ENCODE measurements around the gene DNAJB9. TPM values are rescaled to one million over a fixed set of nuclear protein-coding genes. Genes with fewer than 3 reads are reported as not detected.
A peak's percentile ranks its signal among the peaks of the same experiment; 100 is the strongest.

Gene DNAJB9
- 8.2 and 33.1 TPM in 2 replicates for total RNA-seq (2011; cell fraction: chromatin; rRNA removed; ENCODE audit: low replicate concordance)
- total RNA-seq (2011; cell fraction: nucleolus; rRNA removed) = 8.5 and 13.6 TPM in 2 replicates
- 21.3 and 26.8 TPM in 2 replicates for total RNA-seq (2011; cell fraction: nucleoplasm; rRNA removed)
- total RNA-seq (2014; rRNA removed) (34.2 and 35.9 TPM in 2 replicates), total RNA-seq (2014; rRNA removed; fragmentation: Illumina TruSeq; extraction: Trizol) (13.5 and 15.3 TPM in 2 replicates), total RNA-seq (2015; rRNA removed; fragmentation: Illumina TruSeq; extraction: Trizol) (11.2 and 11.4 TPM in 2 replicates), total RNA-seq (2021) (9.0 and 9.6 TPM in 2 replicates), polyA plus RNA-seq (2011; rRNA removed) (7.6 and 8.9 TPM in 2 replicates), polyA plus RNA-seq (2014; fragmentation: Illumina TruSeq; extraction: Trizol) (7.8 and 8.6 TPM in 2 replicates), polyA plus RNA-seq (2014; fragmentation: Nextera tagmentation; extraction: Ambion mirVana) (1 to 10 TPM; 4.3 to 5.3 TPM), polyA plus RNA-seq (2014; rRNA removed) (9.1 and 15.1 TPM in 2 replicates), polyA minus RNA-seq (2011; rRNA and poly(A)+ RNA removed) (8.4 and 11.9 TPM in 2 replicates), Bru-seq, nascent RNA (percentile 95 among the genes with signal in this experiment), BruChase-seq, experiment 1, labeled RNA remaining after a 2-hour chase (percentile 94 among the genes with signal in this experiment), BruChase-seq, experiment 2, labeled RNA remaining after a 6-hour chase (percentile 92 among the genes with signal in this experiment)
- polyA plus RNA-seq (2011; cell fraction: cytosol; rRNA removed) = 4.4 and 5.5 TPM in 2 replicates
- polyA plus RNA-seq (2011; cell fraction: nucleus; rRNA removed) = 5.3 and 5.4 TPM in 2 replicates
- 9.7 and 19.9 TPM in 2 replicates for polyA plus RNA-seq (2012)
- polyA minus RNA-seq (2011; cell fraction: cytosol; rRNA and poly(A)+ RNA removed) = 7.1 and 7.5 TPM in 2 replicates
- polyA minus RNA-seq (2011; cell fraction: nucleus; rRNA and poly(A)+ RNA removed) = 7.1 and 17.2 TPM in 2 replicates
- long read RNA-seq, experiment 1, transcript DNAJB9-201 (3 exons, 2,715 nt) = major isoform, 52 of 58 reads
- long read RNA-seq, experiment 1, partial matches to known transcripts = 2 of 58 reads
- long read RNA-seq, experiment 1, other reads (novel, unspliced or antisense) = 2 of 58 reads
- long read RNA-seq, experiment 2, partial matches to known transcripts = 0 of 3 reads
- long read RNA-seq, experiment 2, other reads (novel, unspliced or antisense) = 2 of 3 reads
- long read RNA-seq, experiment 3, transcript DNAJB9-201 (3 exons, 2,715 nt) = major isoform, 16 of 16 reads
- long read RNA-seq, experiment 3, partial matches to known transcripts = 0 of 16 reads
- long read RNA-seq, experiment 3, other reads (novel, unspliced or antisense) = 0 of 16 reads

DNA sequence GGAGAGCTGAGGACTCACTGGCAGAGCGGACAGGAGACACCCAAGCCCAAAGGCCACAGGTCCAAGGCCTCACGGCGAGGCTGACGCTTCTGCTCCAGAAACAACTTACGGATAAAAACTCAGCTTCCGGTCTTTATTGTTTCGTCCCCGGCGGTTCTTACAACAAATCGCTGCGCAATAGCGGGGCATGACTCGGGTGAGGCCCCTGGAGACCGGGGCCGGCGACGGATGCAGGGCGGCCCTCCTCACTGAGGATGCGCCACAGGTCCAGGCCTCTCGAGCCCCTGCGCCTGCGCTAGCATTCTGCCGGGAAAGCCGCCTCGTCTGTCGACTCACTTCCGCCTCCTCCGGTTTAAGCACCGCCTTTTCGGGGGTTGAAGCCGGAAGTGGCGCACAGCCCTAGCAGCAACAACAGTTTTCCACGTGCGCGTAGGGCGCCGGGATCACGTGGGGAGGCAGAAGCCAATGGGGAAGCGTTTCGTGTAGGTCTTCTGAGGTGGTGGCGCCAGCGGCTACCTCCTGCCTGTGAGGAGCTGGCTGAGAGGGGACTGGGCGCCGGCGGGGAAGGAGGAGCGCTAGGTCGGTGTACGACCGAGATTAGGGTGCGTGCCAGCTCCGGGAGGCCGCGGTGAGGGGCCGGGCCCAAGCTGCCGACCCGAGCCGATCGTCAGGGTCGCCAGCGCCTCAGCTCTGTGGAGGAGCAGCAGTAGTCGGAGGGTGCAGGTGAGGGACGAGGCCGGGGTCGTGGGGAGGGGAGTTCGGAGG lies at the start of gene DNAJB9, which contains the start of gene THAP5:
Gene DNAJB9, plus strand, starts transcription at position 494 of the 765 bp plus-strand sequence. CDS start 1,853 bp downstream, outside the sequence.
Gene THAP5, minus strand, starts transcription at position 326 of the 765 bp plus-strand sequence. Its CDS starts 137 bp downstream, at position 189.
- Histone ChIP-seq H3K27ac (ENCODE audit: extremely low read depth, low read depth, low read length) (peak within 1 kb of the TSS; percentile 93), H3K4me1 (replicated peaks in 1 of 2; ENCODE audit: control insufficient read depth in 2 of 2, insufficient read depth in 2 of 2, low read length in 2 of 2) (peaks cover 11 to 13% of the 10 kb centered on the region in 2 experiments; a peak in 4 of 5 replicates), H3K79me2 (ENCODE audit: control insufficient read depth, insufficient read depth, low read length) (peaks cover 82% of the 10 kb centered on the region), H3K4me2 (ENCODE audit: insufficient read depth, low read length) (peak within 1 kb of the TSS; percentile 98), H4K20me1 (replicated peaks; ENCODE audit: control insufficient read depth, insufficient read depth, low read length) (no peaks in the 10 kb centered on the region), H3K9me3 (replicated peaks; ENCODE audit: control insufficient read depth, insufficient read depth, low read depth, low read length) (no peaks in the 10 kb centered on the region), H3K36me3 (ENCODE audit: control insufficient read depth, insufficient read depth, low read length) (peaks cover 53% of the 10 kb centered on the region), H3K9ac (ENCODE audit: insufficient read depth in 1 of 2, low read depth in 2 of 2, low read length in 2 of 2) (peak within 1 kb of the TSS; percentile 94 to 99), H3K9me1 (ENCODE audit: control insufficient read depth, insufficient read depth, low read length) (no peaks in the 10 kb centered on the region), H2AFZ (ENCODE audit: low read depth, low read length) (peak within 1 kb of the TSS; percentile 92), H3K27me3 (ENCODE audit: control insufficient read depth in 2 of 2, insufficient read depth in 2 of 2, low read length in 2 of 2) (no peaks in the 10 kb centered on the region), H3K4me3 (peak within 1 kb of the TSS; percentile 72)
- peak; percentile 92 for ATAC-seq
- no TSS peak for BruUV-seq (replicated peaks)
- in situ Hi-C loops (cut with MboI) = no loop called here
- intact Hi-C loops (cut with micrococcal nuclease) = loop anchor here (1.0 to 2.0 kb wide), 3 partner anchors 21 to 43 kb away; partner anchors contain the start of gene PNPLA8
- CTCF ChIA-PET (ENCODE audit: low intra/inter-chr PET ratio) = no interaction called here
- peak; percentile 97 to 100 (median 98) for DNase-seq (ENCODE audit: extremely low read depth in 1 of 4, low spot score in 3 of 4)
- peak; percentile 98 for FAIRE-seq
- POLR2A ChIA-PET = interaction anchor here (0.6 to 2.0 kb wide), 25 partner anchors 8 to 392 kb away, joined by 3 to 19 read pairs (median 3); partner anchors contain the start of gene PNPLA8
- 1% methylated on average over 65 of the region's 65 CpGs for WGBS (ENCODE audit: insufficient coverage, low coverage, missing lambda C conversion rate)
- TF ChIP-seq RNF2 (IDR thresholded peaks at IDR 0.05) (peak; percentile 77; the same call in 1 of the 2 replicates), ARNT (IDR thresholded peaks at IDR 0.05) (0 out of 4 replicates have a peak, but pooled peaks of 1 of the 2 experiments have one; percentile 13), ZNF695 (CRISPR knock-in tag; IDR thresholded peaks at IDR 0.05) (no peak), ETV1 (tag; conservative IDR thresholded peaks at IDR 0.05; ENCODE audit: low read depth) (peak; percentile 84), ZFP1 (CRISPR knock-in tag; IDR thresholded peaks at IDR 0.05) (no peak), ESRRA (IDR thresholded peaks at IDR 0.05; ENCODE audit: borderline replicate concordance, low read depth) (peak; percentile 15; the same call in 1 of the 2 replicates), ZKSCAN3 (CRISPR knock-in tag; IDR thresholded peaks at IDR 0.05) (no peak)
- TF ChIP-seq, protein P1, sequence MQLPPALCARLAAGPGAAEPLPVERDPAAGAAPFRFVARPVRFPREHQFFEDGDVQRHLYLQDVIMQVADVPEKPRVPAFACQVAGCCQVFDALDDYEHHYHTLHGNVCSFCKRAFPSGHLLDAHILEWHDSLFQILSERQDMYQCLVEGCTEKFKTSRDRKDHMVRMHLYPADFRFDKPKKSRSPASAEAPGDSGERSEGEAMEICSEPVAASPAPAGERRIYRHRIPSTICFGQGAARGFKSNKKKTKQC (CRISPR knock-in tag; IDR thresholded peaks at IDR 0.05) = peak; percentile 55
- TF ChIP-seq, protein P2, sequence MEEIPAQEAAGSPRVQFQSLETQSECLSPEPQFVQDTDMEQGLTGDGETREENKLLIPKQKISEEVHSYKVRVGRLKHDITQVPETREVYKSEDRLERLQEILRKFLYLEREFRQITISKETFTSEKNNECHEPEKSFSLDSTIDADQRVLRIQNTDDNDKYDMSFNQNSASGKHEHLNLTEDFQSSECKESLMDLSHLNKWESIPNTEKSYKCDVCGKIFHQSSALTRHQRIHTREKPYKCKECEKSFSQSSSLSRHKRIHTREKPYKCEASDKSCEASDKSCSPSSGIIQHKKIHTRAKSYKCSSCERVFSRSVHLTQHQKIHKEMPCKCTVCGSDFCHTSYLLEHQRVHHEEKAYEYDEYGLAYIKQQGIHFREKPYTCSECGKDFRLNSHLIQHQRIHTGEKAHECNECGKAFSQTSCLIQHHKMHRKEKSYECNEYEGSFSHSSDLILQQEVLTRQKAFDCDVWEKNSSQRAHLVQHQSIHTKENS (CRISPR knock-in tag; IDR thresholded peaks at IDR 0.05) = no peak
- TF ChIP-seq, protein P3, sequence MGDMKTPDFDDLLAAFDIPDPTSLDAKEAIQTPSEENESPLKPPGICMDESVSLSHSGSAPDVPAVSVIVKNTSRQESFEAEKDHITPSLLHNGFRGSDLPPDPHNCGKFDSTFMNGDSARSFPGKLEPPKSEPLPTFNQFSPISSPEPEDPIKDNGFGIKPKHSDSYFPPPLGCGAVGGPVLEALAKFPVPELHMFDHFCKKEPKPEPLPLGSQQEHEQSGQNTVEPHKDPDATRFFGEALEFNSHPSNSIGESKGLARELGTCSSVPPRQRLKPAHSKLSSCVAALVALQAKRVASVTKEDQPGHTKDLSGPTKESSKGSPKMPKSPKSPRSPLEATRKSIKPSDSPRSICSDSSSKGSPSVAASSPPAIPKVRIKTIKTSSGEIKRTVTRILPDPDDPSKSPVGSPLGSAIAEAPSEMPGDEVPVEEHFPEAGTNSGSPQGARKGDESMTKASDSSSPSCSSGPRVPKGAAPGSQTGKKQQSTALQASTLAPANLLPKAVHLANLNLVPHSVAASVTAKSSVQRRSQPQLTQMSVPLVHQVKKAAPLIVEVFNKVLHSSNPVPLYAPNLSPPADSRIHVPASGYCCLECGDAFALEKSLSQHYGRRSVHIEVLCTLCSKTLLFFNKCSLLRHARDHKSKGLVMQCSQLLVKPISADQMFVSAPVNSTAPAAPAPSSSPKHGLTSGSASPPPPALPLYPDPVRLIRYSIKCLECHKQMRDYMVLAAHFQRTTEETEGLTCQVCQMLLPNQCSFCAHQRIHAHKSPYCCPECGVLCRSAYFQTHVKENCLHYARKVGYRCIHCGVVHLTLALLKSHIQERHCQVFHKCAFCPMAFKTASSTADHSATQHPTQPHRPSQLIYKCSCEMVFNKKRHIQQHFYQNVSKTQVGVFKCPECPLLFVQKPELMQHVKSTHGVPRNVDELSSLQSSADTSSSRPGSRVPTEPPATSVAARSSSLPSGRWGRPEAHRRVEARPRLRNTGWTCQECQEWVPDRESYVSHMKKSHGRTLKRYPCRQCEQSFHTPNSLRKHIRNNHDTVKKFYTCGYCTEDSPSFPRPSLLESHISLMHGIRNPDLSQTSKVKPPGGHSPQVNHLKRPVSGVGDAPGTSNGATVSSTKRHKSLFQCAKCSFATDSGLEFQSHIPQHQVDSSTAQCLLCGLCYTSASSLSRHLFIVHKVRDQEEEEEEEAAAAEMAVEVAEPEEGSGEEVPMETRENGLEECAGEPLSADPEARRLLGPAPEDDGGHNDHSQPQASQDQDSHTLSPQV (IDR thresholded peaks at IDR 0.05) = peak; percentile 79; the same call in 1 of the 2 replicates

Data from K562 (cell line).